GM10847 (cell line): ENCODE results near the gene PGAP2.

ENCODE experiments used
- POLR2A ChIP-seq: IDR thresholded peaks from 2 replicates; pipeline ENCODE4 v1.6.1; 2011; ENCODE audit not compliant: insufficient read length; ENCODE audit errors: extremely low read depth

Gene PGAP2

GRCh38 chr11:3807909-3808860, at the start of gene PGAP2:
TSS of gene PGAP2 (plus strand) at chr11:3808560. CDS start at chr11:3811260, 2,700 bp downstream.
- peak; percentile 17 for TF ChIP-seq POLR2A

DNA sequence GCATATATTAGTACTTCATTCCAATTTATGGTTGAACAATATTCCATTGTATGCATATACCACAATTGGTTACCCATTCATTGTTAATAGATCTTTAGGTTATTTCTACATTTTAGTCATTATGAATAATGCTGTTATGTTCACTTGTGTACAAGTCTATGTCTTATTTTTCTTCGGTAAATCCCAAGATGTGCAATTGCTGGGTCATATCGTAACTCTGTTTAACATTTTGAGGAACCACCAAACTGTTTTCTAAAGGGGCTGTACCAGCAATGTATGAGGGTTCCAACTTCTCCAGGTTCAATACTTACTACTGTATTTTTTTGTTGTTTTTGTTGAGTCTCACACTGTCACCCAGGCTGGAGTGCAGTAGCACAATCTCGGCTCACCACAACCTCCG, 44.1 kb upstream of the PGAP2 start:
- TF ChIP-seq POLR2A: no peak

DNA sequence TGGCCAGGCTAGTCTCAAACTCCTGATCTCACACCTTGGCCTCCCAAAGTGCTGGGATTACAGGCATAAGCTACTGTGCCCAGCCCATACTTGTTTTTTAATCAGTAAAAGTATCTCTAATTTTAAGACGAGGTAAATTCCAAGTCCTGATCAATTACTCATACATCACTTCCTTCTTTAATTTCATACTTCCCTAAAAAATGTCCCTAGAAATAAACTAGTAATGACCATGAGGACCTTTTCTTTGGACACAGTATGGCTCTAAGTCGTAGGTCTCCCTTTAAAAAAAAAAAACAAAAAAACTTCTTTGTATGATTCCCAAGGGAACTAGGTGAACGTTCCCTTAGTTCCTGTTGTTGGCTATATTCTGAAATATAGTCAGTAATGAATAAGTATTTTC, 40.8 kb upstream of the PGAP2 start:
- TF ChIP-seq POLR2A: no peak

DNA sequence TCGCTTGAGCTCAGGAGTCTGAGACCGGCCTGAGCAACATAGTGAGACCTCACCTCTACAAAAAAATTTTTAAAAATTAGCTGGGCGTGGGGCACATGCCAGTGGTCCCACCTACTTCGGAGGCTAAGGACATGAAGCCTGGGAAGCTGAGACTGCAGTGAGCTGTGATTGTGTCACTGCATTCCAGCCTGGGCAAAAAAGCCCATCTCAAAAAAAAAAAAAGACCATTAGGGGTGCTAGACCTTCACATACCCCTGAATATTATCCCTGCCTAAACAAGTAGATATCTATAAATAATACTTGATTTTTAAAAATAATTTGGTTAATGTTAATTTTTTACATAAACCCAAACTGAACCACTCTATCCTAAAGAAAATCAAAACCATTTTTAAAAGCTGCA, 35.2 kb upstream of the PGAP2 start:
- TF ChIP-seq POLR2A: no peak

DNA sequence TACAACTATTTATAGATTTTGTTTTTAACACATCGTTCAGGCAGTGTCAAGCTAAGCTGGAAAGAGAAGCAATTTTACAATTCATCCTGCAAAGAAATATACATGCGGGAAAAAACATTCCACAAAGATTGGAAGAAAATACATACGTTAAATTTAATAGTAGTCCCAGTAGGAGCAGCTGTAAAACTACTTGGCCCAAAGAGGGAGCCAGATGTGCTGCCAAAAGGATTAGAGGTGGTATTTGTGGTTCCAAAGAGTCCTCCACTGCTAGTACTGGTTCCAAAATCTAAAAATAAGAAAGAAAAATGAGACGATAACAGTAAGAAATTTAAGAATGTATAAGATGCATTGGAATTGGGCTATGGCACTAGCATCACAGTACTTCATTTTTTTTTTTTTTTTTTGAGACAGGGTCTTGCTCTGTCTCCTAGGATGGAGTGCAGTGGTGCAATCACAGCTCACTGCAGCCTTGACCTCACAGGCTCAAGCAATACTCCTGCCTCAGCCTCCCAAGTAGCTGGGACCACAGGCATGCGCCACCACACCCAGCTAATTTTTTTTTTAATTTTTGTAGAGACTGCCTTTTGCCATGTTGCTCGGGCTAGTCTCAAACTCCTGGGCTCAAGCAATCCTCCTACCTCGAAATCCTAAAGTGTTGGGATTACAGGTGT, 32.5 kb upstream of the PGAP2 start:
- no peak for TF ChIP-seq POLR2A

- TF ChIP-seq POLR2A: no peak
These were observed 26.9 kb upstream of the PGAP2 start for GRCh38 chr11:3781423-3781822.

- TF ChIP-seq POLR2A: no peak
These were observed 25.4 kb upstream of the PGAP2 start for GRCh38 chr11:3782963-3783362.

GRCh38 chr11:3783611-3784010, 24.7 kb upstream of the PGAP2 start:
- no peak for TF ChIP-seq POLR2A

DNA sequence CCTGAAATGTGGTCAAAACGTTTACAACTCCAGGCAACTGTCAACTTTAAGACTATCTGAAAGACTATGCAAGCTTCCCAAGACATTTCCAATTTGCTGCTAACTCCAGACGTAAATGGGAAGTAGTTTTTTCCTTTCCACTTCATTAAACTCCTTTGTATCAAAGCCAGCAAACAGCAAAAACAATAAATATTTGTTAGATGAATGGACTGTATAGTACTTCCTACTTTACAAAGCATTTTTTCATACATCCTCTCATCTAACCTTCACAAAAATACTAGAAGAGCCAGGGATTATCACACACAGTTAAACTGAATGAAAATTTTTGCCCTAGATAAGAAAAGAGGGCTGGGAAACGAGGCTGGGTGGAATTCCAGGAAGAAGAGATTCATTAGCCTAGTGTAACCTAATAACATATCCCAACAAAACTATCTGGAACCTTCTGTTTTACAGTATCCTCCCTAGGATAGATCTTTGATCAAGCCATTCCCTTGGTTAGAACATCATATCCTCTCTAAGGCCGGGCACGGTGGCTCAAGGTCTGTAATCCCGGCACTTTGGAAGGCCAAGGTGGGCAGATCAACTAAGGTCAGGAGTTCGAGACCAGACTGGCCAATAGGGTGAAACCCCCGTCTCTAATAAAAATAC, 21.5 kb upstream of the PGAP2 start:
- no peak for TF ChIP-seq POLR2A

- TF ChIP-seq POLR2A: no peak
These were observed 13.0 kb upstream of the PGAP2 start for GRCh38 chr11:3795131-3796001.

DNA sequence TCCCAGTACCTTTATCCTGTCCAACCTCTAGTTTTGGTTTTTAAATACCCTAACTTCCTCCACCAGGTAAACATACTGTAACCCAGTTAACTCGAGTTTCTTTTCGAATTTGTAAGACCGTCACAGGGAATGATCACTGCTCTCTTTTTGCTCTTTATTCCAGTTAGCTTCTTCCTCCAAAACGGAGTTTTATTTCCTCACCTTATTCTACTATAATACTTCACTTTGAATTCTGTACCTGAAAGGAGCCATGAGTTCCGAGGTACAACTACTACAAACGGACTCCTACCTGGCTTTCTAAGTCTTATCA, 12.4 kb upstream of the PGAP2 start:
- TF ChIP-seq POLR2A: no peak

DNA sequence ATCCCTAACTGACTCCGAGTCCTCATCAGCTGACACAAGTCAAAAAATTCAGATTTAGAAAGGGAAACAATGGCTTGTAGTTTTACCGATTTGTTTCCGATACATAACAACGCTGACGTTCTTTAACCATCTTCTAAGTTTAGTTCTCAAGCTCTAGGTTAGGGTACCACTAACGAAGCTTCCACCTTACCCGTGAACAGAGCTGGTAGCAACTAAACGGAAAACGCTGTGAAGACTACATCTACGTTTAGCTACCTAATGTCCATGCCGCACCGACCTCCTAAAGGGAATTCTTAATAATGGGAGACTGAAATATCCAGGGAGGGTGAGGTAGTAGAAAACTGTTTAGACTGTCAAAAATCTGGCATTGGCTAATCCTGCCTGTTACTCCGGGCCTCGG, 12.0 kb upstream of the PGAP2 start:
- no peak for TF ChIP-seq POLR2A

DNA sequence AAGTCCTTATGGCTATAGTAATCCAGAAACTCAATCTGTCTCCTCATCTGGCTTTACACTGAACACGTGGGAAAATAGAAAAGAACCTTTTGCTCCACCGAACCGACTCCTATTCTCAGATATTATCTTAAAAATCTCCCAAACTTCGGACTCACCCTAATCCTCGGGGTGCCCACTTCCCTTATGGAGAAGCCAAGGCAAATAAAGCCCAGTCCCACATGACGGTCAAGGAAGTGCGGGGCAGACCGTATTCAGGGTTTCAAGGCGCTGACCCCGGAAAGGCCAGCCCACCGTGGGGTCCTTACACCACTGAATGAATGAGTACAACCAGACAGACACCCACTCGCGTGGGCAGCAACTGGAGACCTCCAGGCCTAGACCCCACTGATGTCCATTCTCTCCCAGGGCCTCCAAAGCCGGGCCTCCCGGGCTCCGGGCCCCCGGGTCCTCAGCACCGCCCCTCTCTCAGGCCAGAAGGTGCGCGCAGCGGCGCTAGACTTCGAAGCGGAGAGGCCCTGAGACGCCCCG, 11.5 kb upstream of the PGAP2 start:
- TF ChIP-seq POLR2A: no peak

- peak; percentile 96 for TF ChIP-seq POLR2A
These were observed 10.8 kb upstream of the PGAP2 start, which contains the start of gene NUP98 for GRCh38 chr11:3797329-3798090. TSS of gene NUP98 (minus strand) at chr11:3797554. CDS start at chr11:3782117, 15,437 bp downstream.
